Suppressor macrophage (primary cell): Measurements from ENCODE around the gene ZNF727.
A peak's percentile ranks its signal among the peaks of the same experiment; 100 is the strongest.
"Not testable (repeated sequence)": the region's sequence is repeated elsewhere in the genome, so short reads cannot be mapped to it uniquely, and the experiment has no call there.

Experiments
- DNase-seq, 4 experiments: peaks; one replicate each; pipeline ENCODE4 v3.0.0-alpha.2; 2020 to 2022
- total RNA-seq, 17 experiments: gene quantifications; one replicate each; lab custom pipeline; 2026; ENCODE audit warnings: mixed read lengths in 6 of 17, inconsistent platforms in 3 of 17; lab: John Stamatoyannopoulos, UW

The ZNF727 gene
- total RNA-seq: 0 to 3.4 (median 0.17) reads per million in 17 experiments

DNA sequence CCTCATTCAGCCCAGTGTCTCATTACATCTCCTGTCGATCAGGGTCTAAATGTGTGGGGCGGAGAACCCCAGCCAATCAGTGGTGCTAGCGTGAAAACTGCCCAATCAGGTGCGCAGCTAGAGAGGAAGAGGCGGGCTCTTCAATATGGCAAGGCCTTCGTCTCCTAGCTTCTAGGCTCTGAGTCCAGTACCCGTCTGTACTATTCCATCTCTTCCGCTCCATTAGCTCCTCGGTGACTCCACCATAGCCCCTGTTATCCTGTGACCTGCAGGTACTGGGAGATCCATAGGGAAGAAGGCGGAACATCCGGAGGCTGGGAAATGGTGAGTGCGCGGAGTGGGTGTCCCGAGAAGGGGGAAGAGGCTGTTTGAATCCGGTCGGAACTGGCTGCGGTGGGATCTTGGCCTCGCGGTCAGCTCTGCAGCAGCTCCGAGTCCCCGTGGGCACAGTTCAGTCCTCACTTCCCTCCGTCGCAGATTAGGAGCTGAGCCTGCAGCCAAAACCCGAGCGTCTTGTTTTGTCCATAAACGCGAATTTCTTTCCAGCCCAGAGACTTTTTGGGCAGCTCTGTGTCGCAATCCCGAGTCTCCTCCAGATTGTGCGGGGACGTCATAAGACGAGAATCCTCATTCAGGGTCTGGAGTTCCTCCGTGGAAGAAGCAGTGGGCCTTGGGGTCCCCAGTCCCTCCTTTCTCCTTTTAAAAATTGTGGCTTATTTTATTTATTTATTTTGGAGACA lies at the start of gene ZNF727:
TSS of gene ZNF727 (plus strand) at position 134 of the 740 bp plus-strand sequence. CDS start at position 322, 188 bp downstream.
- DNase-seq: peak in 3 of 4 experiments; percentile 4 to 32 (median 4)

DNA sequence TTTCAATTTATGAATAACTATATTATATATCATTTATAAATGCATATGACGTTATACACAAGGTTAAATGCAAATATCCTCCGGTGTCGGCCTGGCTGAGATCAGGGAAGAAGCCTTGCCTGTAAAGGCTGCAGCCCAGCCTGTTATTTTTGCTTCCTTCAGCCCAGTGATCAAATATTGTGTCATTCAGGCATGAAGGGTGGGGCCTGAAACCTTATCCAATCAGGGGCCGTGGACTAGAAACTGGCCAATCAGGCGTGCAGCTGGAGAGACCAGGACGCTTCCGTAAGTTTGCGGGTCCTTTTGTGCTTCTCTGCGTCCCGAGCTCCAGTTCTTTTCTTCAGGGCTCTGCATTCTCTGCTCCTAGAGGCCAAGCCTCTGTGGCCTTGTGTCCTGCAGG lies 46.7 kb upstream of the ZNF727 start, which contains the start of gene ZNF722:
TSS of gene ZNF722 (plus strand) at position 301 of the 400 bp plus-strand sequence. CDS start 113 bp downstream, outside the sequence.
- DNase-seq: no peak

DNA sequence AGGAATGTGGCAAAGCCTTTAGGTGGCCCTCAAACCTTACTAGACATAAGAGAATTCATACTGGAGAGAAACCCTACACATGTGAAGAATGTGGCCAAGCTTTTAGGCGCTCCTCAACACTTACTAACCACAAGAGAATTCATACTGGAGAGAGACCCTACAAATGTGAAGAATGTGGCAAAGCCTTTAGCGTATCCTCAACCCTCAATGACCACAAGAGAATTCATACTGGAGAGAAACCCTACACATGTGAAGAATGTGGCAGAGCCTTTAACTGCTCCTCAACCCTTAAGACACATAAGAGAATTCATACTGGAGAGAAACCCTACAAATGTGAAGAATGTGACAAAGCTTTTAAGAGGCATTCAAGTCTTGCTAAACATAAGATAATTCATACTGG lies 29.7 kb upstream of the ZNF727 start:
- not testable (repeated sequence) for DNase-seq

DNA sequence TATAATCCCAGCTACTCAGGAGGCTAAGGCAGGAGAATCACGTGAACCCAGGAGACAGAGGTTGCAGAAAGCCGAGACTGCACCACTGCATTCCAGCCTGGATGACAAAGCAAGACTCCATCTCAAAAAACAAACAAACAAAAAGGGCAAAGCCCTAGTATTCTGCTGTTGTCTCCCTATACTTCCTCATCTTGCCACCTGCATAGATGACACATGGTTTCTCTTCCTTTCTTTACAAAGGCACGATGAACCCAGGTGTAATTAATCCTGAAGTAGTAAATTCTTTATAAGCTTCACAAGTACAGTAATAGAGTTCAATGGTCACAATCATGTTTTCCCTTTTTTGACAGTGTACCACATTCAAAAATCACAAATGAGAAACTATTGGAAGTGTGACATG lies 9.8 kb upstream of the ZNF727 start:
- DNase-seq: no peak

DNA sequence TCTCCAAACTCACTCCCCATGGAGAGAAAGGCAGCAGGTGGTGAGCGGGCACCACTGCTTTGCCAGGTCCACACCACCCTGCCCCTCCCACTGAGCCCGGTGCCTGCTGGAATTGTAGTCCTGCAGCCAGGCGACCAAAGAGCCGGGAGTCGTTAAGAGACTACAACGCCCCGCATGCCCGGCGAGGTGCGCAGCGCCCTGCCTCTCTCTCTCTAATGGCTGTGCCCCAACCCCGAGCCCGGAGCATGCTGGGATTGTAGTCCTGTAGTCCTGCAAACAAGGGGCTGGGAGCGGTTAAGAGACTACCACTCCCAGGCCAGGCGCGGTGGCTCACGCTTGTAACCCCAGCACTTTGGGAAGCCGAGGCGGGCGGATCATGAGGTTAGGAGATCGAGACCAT lies 8.1 kb upstream of the ZNF727 start:
- no peak for DNase-seq

DNA sequence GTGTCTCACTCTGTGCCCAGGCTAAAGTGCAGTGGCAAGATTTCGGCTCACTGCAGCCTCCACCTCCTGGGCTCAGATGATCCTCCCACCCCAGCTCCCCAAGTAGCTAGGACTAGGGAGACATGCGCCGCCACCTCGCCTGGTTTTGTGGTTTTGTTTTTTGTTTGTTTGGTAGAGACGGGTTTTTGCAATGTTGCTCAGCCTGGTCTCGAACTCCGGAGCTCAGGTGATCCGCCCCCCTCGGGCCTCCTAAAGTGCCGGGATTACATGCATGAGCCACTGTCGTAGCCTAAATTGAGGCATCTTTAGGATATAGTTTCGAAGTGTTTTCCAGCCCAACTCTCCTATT lies 781 bp downstream of the ZNF727 start:
- DNase-seq: no peak

DNA sequence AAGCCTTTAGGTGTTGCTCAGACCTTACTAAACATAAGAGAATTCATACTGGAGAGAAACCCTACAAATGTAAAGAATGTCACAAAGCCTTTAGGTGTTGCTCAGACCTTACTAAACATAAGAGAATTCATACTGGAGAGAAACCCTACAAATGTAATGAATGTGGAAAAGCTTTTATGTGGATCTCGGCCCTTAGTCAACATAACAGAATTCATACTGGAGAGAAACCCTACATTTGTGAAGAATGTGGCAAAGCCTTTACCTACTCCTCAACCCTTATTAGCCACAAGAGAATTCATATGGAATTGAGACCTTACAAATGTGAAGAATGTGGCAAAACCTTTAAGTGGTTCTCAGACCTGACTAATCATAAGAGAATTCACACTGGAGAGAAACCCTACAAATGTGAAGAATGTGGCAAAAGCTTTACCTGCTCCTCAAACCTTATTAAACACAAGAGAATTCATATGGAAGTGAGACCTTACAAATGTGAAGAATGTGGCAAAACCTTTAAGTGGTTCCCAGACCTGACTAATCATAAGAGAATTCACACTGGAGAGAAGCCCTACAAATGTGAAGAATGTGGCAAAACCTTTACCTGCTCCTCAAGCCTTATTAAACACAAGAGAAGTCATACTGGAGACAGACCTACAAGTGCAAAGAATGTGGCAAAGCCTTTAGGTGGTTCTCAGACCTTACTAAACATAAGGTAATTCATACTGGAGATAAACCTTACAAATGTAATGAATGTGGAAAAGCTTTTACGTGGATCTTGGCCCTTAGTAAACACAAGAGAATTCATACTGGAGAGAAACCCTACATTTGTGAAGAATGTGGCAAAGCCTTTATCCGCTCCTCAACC lies 32.8 kb downstream of the ZNF727 start:
- not testable (repeated sequence) for DNase-seq

DNA sequence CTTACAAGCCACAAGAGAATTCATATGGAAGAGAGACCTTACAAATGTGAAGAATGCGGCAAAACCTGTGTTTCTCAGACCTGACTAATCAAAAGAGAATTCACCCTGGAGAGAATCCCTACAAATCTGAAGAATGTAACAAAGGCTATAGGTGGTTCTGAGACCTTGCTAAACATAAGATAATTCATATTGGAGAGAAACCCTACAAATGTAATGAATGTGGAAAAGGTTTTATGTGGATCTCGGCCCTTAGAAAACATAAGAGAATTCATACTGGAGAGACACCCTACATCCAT lies 33.4 kb downstream of the ZNF727 start:
- no peak for DNase-seq

DNA sequence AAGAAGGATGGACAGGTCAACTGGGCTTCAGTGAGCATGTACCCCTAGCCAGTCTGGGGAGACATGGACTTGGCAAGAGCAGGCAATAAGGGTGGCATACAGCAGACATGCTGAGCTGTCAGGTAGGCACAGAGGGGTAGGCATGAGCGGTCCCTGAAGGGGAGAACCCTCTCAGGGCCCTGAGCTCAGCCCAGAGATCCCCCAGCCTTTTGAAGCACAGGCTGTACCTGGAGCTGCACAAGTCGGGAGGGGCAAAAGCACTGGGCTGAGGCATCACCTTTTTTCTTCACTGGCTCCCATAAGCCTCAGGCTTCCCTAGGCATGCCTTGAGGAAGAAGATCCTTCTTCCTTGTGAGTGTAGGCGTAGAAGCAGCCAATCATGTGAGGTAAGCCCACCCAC lies 42.3 kb downstream of the ZNF727 start:
- DNase-seq: no peak

DNA sequence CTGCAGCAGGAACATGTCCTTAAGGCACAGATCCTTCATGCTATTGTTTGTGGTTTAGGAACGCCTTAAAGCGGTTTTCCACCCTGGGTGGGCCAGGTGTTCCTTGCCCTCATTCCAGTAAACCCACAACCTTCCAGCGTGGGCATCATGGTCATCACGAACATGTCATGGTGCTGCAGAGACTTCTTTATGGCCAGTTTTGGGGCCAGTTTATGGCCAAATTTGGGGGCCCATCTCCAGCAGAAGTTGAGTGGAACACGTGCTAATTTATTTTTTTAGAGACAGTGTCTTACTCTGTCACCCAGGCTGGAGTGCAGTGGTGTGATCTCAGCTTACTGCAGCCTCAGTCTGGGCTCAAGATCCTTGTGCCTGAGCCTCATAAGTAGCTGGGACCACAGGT lies 43.6 kb downstream of the ZNF727 start:
- DNase-seq: not testable (repeated sequence)
